PFSK-1 (cell line): ENCODE measurements around the gene CMTM3.

Experiments used
- FOXP2 ChIP-seq: optimal IDR thresholded peaks from 2 replicates; pipeline ENCODE3; 2011; ENCODE audit warnings: borderline replicate concordance, control low read depth, inconsistent platforms; ENCODE audit not compliant: insufficient read depth; ENCODE audit errors: extremely low read length, extremely low read depth
- POLR2AphosphoS5 ChIP-seq: IDR thresholded peaks from 2 replicates; pipeline ENCODE4 v1.6.1; 2012; ENCODE audit warnings: low read depth, mild to moderate bottlenecking, control low read depth, low read length, moderate library complexity
- SIN3A ChIP-seq: IDR thresholded peaks from 2 replicates; pipeline ENCODE4 v1.6.1; 2012; ENCODE audit warnings: mild to moderate bottlenecking, low read length, moderate library complexity, borderline replicate concordance; ENCODE audit not compliant: insufficient read depth
- TAF1 ChIP-seq: IDR thresholded peaks from 2 replicates; pipeline ENCODE4 v1.6.1; 2012; ENCODE audit warnings: low read length, control low read depth, borderline replicate concordance; ENCODE audit not compliant: insufficient read depth
- TF ChIP-seq, protein P1 (sequence below), 2 experiments: IDR thresholded peaks; 2 replicates each; pipeline versions ENCODE4 v1.6.1 to v1.8.0; 2011 to 2012; ENCODE audit warnings: low read depth in 2 of 2, low read length in 2 of 2, control low read depth in 1 of 2, inconsistent platforms in 1 of 2, mild to moderate bottlenecking in 1 of 2, moderate library complexity in 1 of 2; ENCODE audit not compliant: insufficient read depth in 1 of 2

The CMTM3 gene

DNA sequence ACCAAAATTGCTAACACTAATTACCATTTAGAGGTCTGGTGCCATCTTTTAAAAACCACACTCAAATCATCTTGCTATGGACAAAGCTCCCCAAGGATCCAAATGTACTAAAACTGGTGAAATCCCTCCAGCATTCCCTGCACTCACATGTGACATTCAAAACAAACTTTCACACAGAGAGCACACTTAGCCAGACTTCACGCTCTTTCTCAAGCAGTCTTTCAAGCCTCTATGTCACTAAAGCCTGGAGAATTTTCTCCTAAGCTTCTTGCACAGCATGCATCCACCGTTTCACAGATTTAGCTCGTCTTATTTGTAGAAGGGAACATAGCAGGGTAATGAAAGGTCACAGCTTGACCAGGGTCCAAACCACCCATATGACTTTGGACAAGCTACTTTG is 19.3 kb downstream of the CMTM3 start:
- no peak for TF ChIP-seq POLR2AphosphoS5

DNA sequence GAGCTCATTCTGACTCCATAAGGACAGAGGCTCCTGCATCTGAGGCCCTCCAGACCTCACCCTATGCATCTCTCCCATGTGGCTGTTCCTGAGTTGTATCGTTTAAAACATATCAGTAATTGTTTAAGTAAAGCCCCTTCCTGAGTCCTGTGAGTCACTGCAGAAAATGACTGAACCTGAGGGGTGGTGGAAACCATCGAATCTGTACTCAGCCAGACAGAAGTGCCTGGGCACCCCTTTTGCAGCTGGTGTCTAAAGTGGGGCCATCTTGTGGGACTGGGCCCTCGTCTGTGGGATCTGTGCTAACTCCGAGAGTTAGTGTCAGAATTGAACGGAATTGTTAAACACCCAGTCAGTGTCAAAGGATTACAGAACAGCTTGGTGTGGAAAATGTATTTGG is 25.4 kb downstream of the CMTM3 start:
- TF ChIP-seq TAF1 (no peak), SIN3A (no peak), FOXP2 (no peak), POLR2AphosphoS5 (no peak)
- TF ChIP-seq, protein P1, sequence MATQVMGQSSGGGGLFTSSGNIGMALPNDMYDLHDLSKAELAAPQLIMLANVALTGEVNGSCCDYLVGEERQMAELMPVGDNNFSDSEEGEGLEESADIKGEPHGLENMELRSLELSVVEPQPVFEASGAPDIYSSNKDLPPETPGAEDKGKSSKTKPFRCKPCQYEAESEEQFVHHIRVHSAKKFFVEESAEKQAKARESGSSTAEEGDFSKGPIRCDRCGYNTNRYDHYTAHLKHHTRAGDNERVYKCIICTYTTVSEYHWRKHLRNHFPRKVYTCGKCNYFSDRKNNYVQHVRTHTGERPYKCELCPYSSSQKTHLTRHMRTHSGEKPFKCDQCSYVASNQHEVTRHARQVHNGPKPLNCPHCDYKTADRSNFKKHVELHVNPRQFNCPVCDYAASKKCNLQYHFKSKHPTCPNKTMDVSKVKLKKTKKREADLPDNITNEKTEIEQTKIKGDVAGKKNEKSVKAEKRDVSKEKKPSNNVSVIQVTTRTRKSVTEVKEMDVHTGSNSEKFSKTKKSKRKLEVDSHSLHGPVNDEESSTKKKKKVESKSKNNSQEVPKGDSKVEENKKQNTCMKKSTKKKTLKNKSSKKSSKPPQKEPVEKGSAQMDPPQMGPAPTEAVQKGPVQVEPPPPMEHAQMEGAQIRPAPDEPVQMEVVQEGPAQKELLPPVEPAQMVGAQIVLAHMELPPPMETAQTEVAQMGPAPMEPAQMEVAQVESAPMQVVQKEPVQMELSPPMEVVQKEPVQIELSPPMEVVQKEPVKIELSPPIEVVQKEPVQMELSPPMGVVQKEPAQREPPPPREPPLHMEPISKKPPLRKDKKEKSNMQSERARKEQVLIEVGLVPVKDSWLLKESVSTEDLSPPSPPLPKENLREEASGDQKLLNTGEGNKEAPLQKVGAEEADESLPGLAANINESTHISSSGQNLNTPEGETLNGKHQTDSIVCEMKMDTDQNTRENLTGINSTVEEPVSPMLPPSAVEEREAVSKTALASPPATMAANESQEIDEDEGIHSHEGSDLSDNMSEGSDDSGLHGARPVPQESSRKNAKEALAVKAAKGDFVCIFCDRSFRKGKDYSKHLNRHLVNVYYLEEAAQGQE (IDR thresholded peaks at IDR 0.05; ENCODE audit: insufficient read depth in 1 of 2, low read depth in 2 of 2, low read length in 2 of 2) = no peak

DNA sequence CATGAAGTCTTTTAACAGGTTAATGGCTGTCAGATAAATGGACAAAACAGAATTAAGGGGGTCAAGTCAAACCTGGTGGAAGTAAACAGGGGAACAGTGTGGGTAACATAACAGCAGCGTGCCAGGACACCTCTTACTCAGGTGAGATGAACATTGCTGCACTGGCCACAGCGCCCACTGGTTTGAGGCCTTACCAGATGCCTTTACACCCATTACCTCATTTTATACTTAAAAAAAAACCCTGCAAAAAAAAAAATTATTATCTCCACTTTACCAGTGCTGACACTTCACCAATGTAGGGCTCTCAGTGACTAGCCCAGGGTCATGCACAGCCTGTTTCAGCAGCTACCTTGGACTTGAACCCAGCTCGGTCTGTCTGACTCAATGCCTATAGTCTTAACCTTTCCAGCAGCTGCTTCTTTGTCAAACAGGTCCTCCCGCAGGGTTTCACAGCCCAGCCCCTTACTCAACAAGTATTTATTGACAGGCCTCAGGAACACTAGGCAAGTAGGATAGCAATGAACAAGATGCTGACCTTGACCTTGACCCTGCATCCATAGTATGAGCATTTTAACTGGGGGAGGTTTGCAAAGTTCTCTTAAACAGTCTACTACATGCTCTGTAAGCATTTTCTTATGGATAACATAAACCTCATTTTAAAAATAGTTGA is 30.2 kb downstream of the CMTM3 start:
- no peak for TF ChIP-seq POLR2AphosphoS5
- TF ChIP-seq FOXP2 = no peak
- TF ChIP-seq TAF1 = no peak

DNA sequence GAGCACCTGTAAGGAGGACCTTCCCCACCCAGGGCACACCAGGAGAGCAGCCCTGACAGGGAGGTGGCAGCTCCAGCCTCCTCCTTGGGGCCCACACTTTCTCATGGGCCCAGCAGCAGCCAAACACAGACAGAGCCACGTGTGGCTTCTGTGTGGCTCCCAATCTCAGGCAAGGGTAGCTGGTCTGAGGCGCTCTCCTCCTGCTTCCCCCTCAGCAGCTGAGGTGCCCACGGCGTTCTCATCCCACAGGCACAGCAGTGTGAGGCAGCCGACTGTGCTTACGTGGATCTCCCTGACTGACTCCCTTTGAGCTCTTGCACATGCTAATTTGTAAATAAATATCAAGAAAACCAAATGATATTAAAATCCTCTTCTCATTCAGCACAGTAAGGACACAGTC is 30.9 kb downstream of the CMTM3 start:
- TF ChIP-seq SIN3A = no peak
- TF ChIP-seq TAF1 = no peak
- TF ChIP-seq FOXP2 = no peak
- TF ChIP-seq, protein P1 (IDR thresholded peaks at IDR 0.05; ENCODE audit: insufficient read depth in 1 of 2, low read depth in 2 of 2, low read length in 2 of 2) = no peak
- no peak for TF ChIP-seq POLR2AphosphoS5

DNA sequence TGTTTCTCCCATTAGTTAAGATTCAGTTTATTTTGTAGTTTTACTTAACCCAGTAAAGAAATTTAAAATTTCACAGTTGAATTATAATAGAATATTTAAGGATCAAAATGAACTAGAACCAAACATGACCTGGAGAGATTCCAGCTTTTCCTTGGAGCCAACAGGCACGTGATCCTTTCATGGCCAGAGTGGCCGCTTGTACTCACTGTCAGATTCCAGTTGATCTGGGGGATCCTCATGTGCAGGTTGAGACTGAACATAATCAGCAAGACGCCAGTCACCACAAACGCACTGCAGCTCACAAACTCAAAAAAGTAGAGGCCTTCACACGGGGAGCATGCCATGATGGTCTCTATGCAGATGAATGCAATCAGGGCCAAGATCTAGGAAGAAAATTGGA is 31.7 kb downstream of the CMTM3 start:
- TF ChIP-seq, protein P1 (IDR thresholded peaks at IDR 0.05; ENCODE audit: insufficient read depth in 1 of 2, low read depth in 2 of 2, low read length in 2 of 2) = no peak
- no peak for TF ChIP-seq SIN3A
- TF ChIP-seq FOXP2 = no peak
- no peak for TF ChIP-seq TAF1
- no peak for TF ChIP-seq POLR2AphosphoS5

DNA sequence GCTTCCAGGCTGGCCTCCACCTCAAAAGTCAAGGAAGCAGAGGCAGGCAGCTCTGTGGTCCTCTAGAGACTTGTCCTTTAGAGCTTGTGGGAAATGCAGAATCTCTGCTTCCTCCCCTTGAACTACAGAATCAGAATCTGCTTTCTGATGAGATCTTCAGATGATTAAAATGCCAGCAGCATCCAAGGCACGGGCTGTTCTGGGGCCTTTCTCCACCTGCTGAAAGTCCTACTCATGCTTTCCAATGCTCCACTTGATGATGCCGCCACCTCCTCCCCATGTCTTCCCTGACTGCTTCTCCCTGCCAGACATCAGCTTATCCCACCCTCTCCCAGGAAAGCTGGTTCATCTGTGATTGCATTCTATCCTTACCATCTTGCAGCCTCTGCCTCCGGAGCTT is 33.3 kb downstream of the CMTM3 start:
- TF ChIP-seq SIN3A (no peak), FOXP2 (no peak), TAF1 (no peak), POLR2AphosphoS5 (no peak)
- TF ChIP-seq, protein P1 (IDR thresholded peaks at IDR 0.05; ENCODE audit: insufficient read depth in 1 of 2, low read depth in 2 of 2, low read length in 2 of 2) = no peak
